ENCODE results near the gene INTS11. TPM values are rescaled to one million over a fixed set of nuclear protein-coding genes. Genes with fewer than 3 reads are reported as not detected.

INTS11 gene
- total and polyA plus RNA-seq, 8 donors, result 59.5 to 520 (median 143) TPM

GRCh38 chr1:1262071-1262470, 62.4 kb downstream of the INTS11 start:
- TF ChIP-seq EP300 (IDR thresholded peaks at IDR 0.05) (no peak), CTCF (IDR thresholded peaks at IDR 0.05) (no peak), POLR2AphosphoS5 (IDR thresholded peaks at IDR 0.05) (no peak), POLR2A (IDR thresholded peaks at IDR 0.05) (no peak)
- H3K9me3 ChIP-seq, result no peaks in the 10 kb centered on the region
- 92 to 96% (median 95%) methylated on average over 17 of the region's 17 CpGs for WGBS, 5 donors
- H3K27ac ChIP-seq, result no peak overlapping the region
- no peak for DNase-seq
- peaks cover 0 to 24% (median 8%) of the 10 kb centered on the region in 4 donors for H3K4me1 ChIP-seq
- H3K4me3 ChIP-seq, result no peak overlapping the region
- intact Hi-C loops (cut with DNase I; ENCODE audit: low total_unique reads), result no loop called here
- H3K36me3 ChIP-seq, result peaks cover 55 to 98% (median 92%) of the 10 kb centered on the region in 4 donors
- H3K27me3 ChIP-seq, result no peaks in the 10 kb centered on the region

Small RNA genes lying within 50 kb of the gene (small RNA-seq; reads per million reads assigned to genes)
- gene MIR6726, result 0.07 to 0.62 (median 0.35) reads per million in 4 donors

Other genes starting within 250 kb of the INTS11 start
- gene C1orf159, start 208.6 kb downstream of the INTS11 start, total RNA-seq, result 10 to 100 TPM; 15.8 to 67.0 (median 33.8) TPM
- gene C1orf159, start 208.6 kb downstream of the INTS11 start, polyA plus RNA-seq, result 10 to 100 TPM; 10.2 to 17.1 (median 12.8) TPM
- gene TTLL10, start 150.8 kb downstream of the INTS11 start, total RNA-seq, result 1 to 10 TPM in 1 of 5 donors, not detected in 4; 6.4 TPM
- under 1 TPM in 2 of 3 donors, not detected in 1; 0.13 to 0.46 TPM for gene TTLL10, start 150.8 kb downstream of the INTS11 start, polyA plus RNA-seq
- gene TNFRSF18, start 118.1 kb downstream of the INTS11 start, total RNA-seq, result 10 to 100 TPM in 1 of 5 donors, 1 to 10 TPM in 1, not detected in 3; 1.7 to 11.9 TPM
- gene TNFRSF18, start 118.1 kb downstream of the INTS11 start, polyA plus RNA-seq, result 1 to 10 TPM in 1 of 3 donors, under 1 TPM in 1, not detected in 1; 0.37 to 3.6 TPM
- gene TNFRSF4, start 110.5 kb downstream of the INTS11 start, total RNA-seq, result under 1 TPM in 1 of 5 donors, not detected in 4; 0.55 TPM
- 1 to 10 TPM; 1.7 to 4.5 (median 4.2) TPM for gene TNFRSF4, start 110.5 kb downstream of the INTS11 start, polyA plus RNA-seq
- 100 to 1,000 TPM in 2 of 5 donors, 10 to 100 TPM in 3; 50.3 to 404 (median 65.3) TPM for gene SDF4, start 92.7 kb downstream of the INTS11 start, total RNA-seq
- 10 to 100 TPM; 50.4 to 83.6 (median 61.9) TPM for gene SDF4, start 92.7 kb downstream of the INTS11 start, polyA plus RNA-seq
- 10 to 100 TPM in 1 of 5 donors, 1 to 10 TPM in 3, not detected in 1; 1.8 to 13.8 (median 8.1) TPM for gene B3GALT6, start 92.4 kb downstream of the INTS11 start, total RNA-seq
- 1 to 10 TPM; 3.7 to 9.7 (median 6.7) TPM for gene B3GALT6, start 92.4 kb downstream of the INTS11 start, polyA plus RNA-seq
- 10 to 100 TPM in 2 of 5 donors, 1 to 10 TPM in 2, not detected in 1; 1.5 to 21.3 (median 6.4) TPM for gene C1QTNF12, start 77.9 kb downstream of the INTS11 start, total RNA-seq
- 1 to 10 TPM in 2 of 3 donors, not detected in 1; 1.6 to 3.2 TPM for gene C1QTNF12, start 77.9 kb downstream of the INTS11 start, polyA plus RNA-seq
- 100 to 1,000 TPM in 1 of 5 donors, 10 to 100 TPM in 4; 14.0 to 252 (median 48.3) TPM for gene UBE2J2, start 50.8 kb downstream of the INTS11 start, total RNA-seq
- 10 to 100 TPM; 40.5 to 49.6 (median 44.8) TPM for gene UBE2J2, start 50.8 kb downstream of the INTS11 start, polyA plus RNA-seq
- gene SCNN1D, start 44.2 kb downstream of the INTS11 start, total RNA-seq, result 1 to 10 TPM in 4 of 5 donors, under 1 TPM in 1; 0.43 to 7.6 (median 3.5) TPM
- 1 to 10 TPM; 4.7 to 6.1 (median 4.8) TPM for gene SCNN1D, start 44.2 kb downstream of the INTS11 start, polyA plus RNA-seq
- gene ACAP3, start 16.7 kb downstream of the INTS11 start, total RNA-seq, result 100 to 1,000 TPM in 1 of 5 donors, 10 to 100 TPM in 4; 31.9 to 374 (median 77.0) TPM
- 10 to 100 TPM; 17.9 to 46.1 (median 43.0) TPM for gene ACAP3, start 16.7 kb downstream of the INTS11 start, polyA plus RNA-seq
- 10 to 100 TPM in 3 of 5 donors, 1 to 10 TPM in 1, not detected in 1; 5.9 to 64.9 (median 51.4) TPM for gene PUSL1, start 16.1 kb downstream of the INTS11 start, total RNA-seq
- 10 to 100 TPM; 15.2 to 25.5 (median 23.8) TPM for gene PUSL1, start 16.1 kb downstream of the INTS11 start, polyA plus RNA-seq
- gene CPTP, start 142 bp upstream of the INTS11 start, total RNA-seq, result 100 to 1,000 TPM in 1 of 5 donors, 10 to 100 TPM in 2, 1 to 10 TPM in 2; 6.6 to 226 (median 12.3) TPM
- 10 to 100 TPM; 17.3 to 49.1 (median 28.4) TPM for gene CPTP, start 142 bp upstream of the INTS11 start, polyA plus RNA-seq
- 10 to 100 TPM in 1 of 5 donors, under 1 TPM in 2, not detected in 2; 0.37 to 11.7 (median 0.43) TPM for gene TAS1R3, start 6.6 kb upstream of the INTS11 start, total RNA-seq
- gene TAS1R3, start 6.6 kb upstream of the INTS11 start, polyA plus RNA-seq, result under 1 TPM in 2 of 3 donors, not detected in 1; 0.10 to 0.31 TPM
- 100 to 1,000 TPM in 3 of 5 donors, 10 to 100 TPM in 2; 41.3 to 229 (median 143) TPM for gene DVL1, start 24.8 kb upstream of the INTS11 start, total RNA-seq
- gene DVL1, start 24.8 kb upstream of the INTS11 start, polyA plus RNA-seq, result 10 to 100 TPM; 47.4 to 80.4 (median 64.0) TPM
- gene MXRA8, start 33.9 kb upstream of the INTS11 start, total RNA-seq, result 100 to 1,000 TPM in 2 of 5 donors, 10 to 100 TPM in 3; 28.8 to 203 (median 65.6) TPM
- gene MXRA8, start 33.9 kb upstream of the INTS11 start, polyA plus RNA-seq, result 10 to 100 TPM; 23.3 to 33.8 (median 23.6) TPM
- 100 to 1,000 TPM in 3 of 5 donors, 10 to 100 TPM in 2; 50.9 to 146 (median 104) TPM for gene AURKAIP1, start 50.5 kb upstream of the INTS11 start, total RNA-seq
- gene AURKAIP1, start 50.5 kb upstream of the INTS11 start, polyA plus RNA-seq, result 100 to 1,000 TPM; 244 to 281 (median 259) TPM
- gene CCNL2, start 74.7 kb upstream of the INTS11 start, total RNA-seq, result 100 to 1,000 TPM; 265 to 739 (median 422) TPM
- 100 to 1,000 TPM in 1 of 3 donors, 10 to 100 TPM in 2; 33.4 to 166 (median 34.7) TPM for gene CCNL2, start 74.7 kb upstream of the INTS11 start, polyA plus RNA-seq
- gene MRPL20, start 82.6 kb upstream of the INTS11 start, total RNA-seq, result 100 to 1,000 TPM in 2 of 5 donors, 10 to 100 TPM in 3; 53.9 to 116 (median 82.9) TPM
- 100 to 1,000 TPM; 136 to 187 (median 150) TPM for gene MRPL20, start 82.6 kb upstream of the INTS11 start, polyA plus RNA-seq
- 10 to 100 TPM in 1 of 5 donors, 1 to 10 TPM in 2, under 1 TPM in 1, not detected in 1; 0.89 to 13.6 (median 4.7) TPM for gene ANKRD65, start 96.6 kb upstream of the INTS11 start, total RNA-seq
- gene ANKRD65, start 96.6 kb upstream of the INTS11 start, polyA plus RNA-seq, result 10 to 100 TPM in 2 of 3 donors, 1 to 10 TPM in 1; 8.7 to 13.5 (median 13.3) TPM
- 10 to 100 TPM; 11.4 to 37.7 (median 21.1) TPM for gene VWA1, start 111.0 kb upstream of the INTS11 start, total RNA-seq
- 10 to 100 TPM in 2 of 3 donors, 1 to 10 TPM in 1; 7.6 to 64.8 (median 24.8) TPM for gene VWA1, start 111.0 kb upstream of the INTS11 start, polyA plus RNA-seq
- 1 to 10 TPM in 2 of 5 donors, under 1 TPM in 1, not detected in 2; 0.55 to 5.2 (median 1.3) TPM for gene ATAD3C, start 125.0 kb upstream of the INTS11 start, total RNA-seq
- gene ATAD3C, start 125.0 kb upstream of the INTS11 start, polyA plus RNA-seq, result 1 to 10 TPM in 1 of 3 donors, under 1 TPM in 2; 0.25 to 2.3 (median 0.92) TPM
- gene ATAD3B, start 147.1 kb upstream of the INTS11 start, total RNA-seq, result 10 to 100 TPM; 15.6 to 91.5 (median 33.3) TPM
- 10 to 100 TPM in 2 of 3 donors, 1 to 10 TPM in 1; 8.2 to 23.8 (median 18.4) TPM for gene ATAD3B, start 147.1 kb upstream of the INTS11 start, polyA plus RNA-seq
- gene ATAD3A, start 187.5 kb upstream of the INTS11 start, total RNA-seq, result 10 to 100 TPM; 10.6 to 92.1 (median 22.5) TPM
- 10 to 100 TPM; 13.1 to 27.0 (median 14.9) TPM for gene ATAD3A, start 187.5 kb upstream of the INTS11 start, polyA plus RNA-seq
- 10 to 100 TPM in 1 of 5 donors, 1 to 10 TPM in 1, not detected in 3; 3.5 to 10.3 TPM for gene TMEM240, start 216.0 kb upstream of the INTS11 start, total RNA-seq
- gene TMEM240, start 216.0 kb upstream of the INTS11 start, polyA plus RNA-seq, result 1 to 10 TPM; 1.8 to 4.5 (median 2.8) TPM

All from stomach (tissue), 9 donors.